Measurements from ENCODE around the gene CEND1.
"Not testable (repeated sequence)": the region's sequence is repeated elsewhere in the genome, so short reads cannot be mapped to it uniquely, and the experiment has no call there.

CEND1 gene

GRCh38 chr11:742156-742546 lies 47.7 kb downstream of the CEND1 start:
- H3K27ac ChIP-seq: no peak overlapping the region
- TF ChIP-seq CTCF (conservative IDR thresholded peaks at IDR 0.05): no peak

DNA sequence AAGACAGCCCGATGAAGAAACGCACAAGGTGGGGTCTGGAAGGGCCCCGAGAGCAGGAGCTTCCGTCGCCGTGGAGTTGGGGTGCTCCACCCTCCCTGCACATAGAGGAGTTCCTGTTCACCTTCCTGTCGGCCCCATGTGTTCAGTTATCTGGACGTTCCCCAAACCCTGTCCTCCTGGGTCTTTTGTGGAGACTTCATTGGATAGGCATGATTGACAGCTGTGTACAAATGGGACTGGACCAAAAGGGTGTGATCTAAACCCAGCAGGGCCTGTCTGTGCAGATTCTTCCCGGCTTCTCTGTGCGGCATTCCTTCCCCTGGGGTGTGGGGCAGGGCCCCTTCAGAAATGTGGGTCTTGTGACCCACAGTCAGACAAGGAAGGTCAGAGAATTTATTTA lies 52.0 kb downstream of the CEND1 start:
- not testable (repeated sequence) for H3K27ac ChIP-seq

DNA sequence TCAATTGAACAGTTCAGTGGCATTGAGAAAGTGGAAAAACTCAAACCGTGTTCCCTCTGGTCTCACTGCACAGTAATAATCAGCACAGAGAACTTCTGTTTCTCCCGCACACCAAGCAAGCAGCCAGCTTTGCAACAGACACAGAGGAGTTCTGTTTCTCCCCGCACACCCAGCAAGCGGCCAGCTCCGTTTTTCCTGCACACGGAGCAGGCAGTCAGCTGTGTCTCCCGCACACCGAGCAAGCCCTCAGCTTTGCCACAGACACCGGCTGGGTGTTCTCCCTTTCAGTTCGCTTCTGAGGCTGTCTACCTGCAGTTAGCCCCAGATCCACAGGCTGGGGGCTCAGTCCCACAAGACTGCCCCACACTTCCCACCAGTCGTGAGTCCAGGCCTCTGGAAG lies 52.5 kb downstream of the CEND1 start:
- no peak overlapping the region for H3K27ac ChIP-seq
- TF ChIP-seq CTCF (conservative IDR thresholded peaks at IDR 0.05): no peak
